HG03558 (cell line): Measurements from ENCODE around the gene STIM1.
"Not testable (repeated sequence)": the region's sequence is repeated elsewhere in the genome, so short reads cannot be mapped to it uniquely, and the experiment has no call there.

Experiments
- ATAC-seq: cut with Tn5 transposase; IDR thresholded peaks from one replicate; pipeline ENCODE4 v1.9.1; 2021; ENCODE audit warnings: moderate number of reproducible peaks; ENCODE audit not compliant: unreplicated experiment; ENCODE audit errors: extremely low read depth

The STIM1 gene

GRCh38 chr11:4048340-4048739 is 192.9 kb downstream of the STIM1 start:
- no peak for ATAC-seq

- ATAC-seq, result no peak
Measured at GRCh38 chr11:4049006-4049405, 193.5 kb downstream of the STIM1 start.

GRCh38 chr11:4050138-4050537 is 194.7 kb downstream of the STIM1 start:
- ATAC-seq, result no peak

GRCh38 chr11:4053200-4053599 is 197.7 kb downstream of the STIM1 start:
- ATAC-seq, result not testable (repeated sequence)

- ATAC-seq, result no peak
Measured at GRCh38 chr11:4054643-4055042, 199.2 kb downstream of the STIM1 start.

GRCh38 chr11:4059424-4059823 is 204.0 kb downstream of the STIM1 start:
- no peak for ATAC-seq

- no peak for ATAC-seq
Measured at GRCh38 chr11:4060182-4060923, 204.9 kb downstream of the STIM1 start.

- ATAC-seq, result no peak
Measured at GRCh38 chr11:4061700-4062099, 206.2 kb downstream of the STIM1 start.

- no peak for ATAC-seq
Measured at GRCh38 chr11:4063348-4063747, 207.9 kb downstream of the STIM1 start.

- no peak for ATAC-seq
Measured at GRCh38 chr11:4064278-4064955, 209.0 kb downstream of the STIM1 start.

GRCh38 chr11:4065086-4065485 is 209.6 kb downstream of the STIM1 start:
- no peak for ATAC-seq

- ATAC-seq, result no peak
Measured at GRCh38 chr11:4065601-4066377, 210.3 kb downstream of the STIM1 start.

GRCh38 chr11:4066910-4067309 is 211.4 kb downstream of the STIM1 start:
- ATAC-seq, result no peak

- ATAC-seq, result no peak
Measured at GRCh38 chr11:4068962-4069361, 213.5 kb downstream of the STIM1 start.

- no peak for ATAC-seq
Measured at GRCh38 chr11:4071325-4071724, 215.9 kb downstream of the STIM1 start.

- ATAC-seq, result no peak
Measured at GRCh38 chr11:4071914-4072313, 216.4 kb downstream of the STIM1 start.

GRCh38 chr11:4072668-4073285 is 217.3 kb downstream of the STIM1 start:
- ATAC-seq, result no peak

- no peak for ATAC-seq
Measured at GRCh38 chr11:4074266-4074665, 218.8 kb downstream of the STIM1 start.

- no peak for ATAC-seq
Measured at GRCh38 chr11:4076774-4077173, 221.3 kb downstream of the STIM1 start.

- ATAC-seq, result no peak
Measured at GRCh38 chr11:4083198-4083597, 227.7 kb downstream of the STIM1 start.
